ENCODE results near the gene GLIS1. TPM values are rescaled to one million over a fixed set of nuclear protein-coding genes. Genes with fewer than 3 reads are reported as not detected.

The GLIS1 gene
- total and polyA plus RNA-seq, 2 of the 8 experiments (the other 6 are each of a cell fraction or from before 2014, with no cell fraction given) = 0.15 to 0.22 TPM

GRCh38 chr1:53478502-53478818 is 260.5 kb downstream of the GLIS1 start (continued):
- no peak for TF ChIP-seq CHD7 (IDR thresholded peaks at IDR 0.05; ENCODE audit: insufficient replicate concordance, low read length)
- TF ChIP-seq EP300 (IDR thresholded peaks at IDR 0.05; ENCODE audit: borderline replicate concordance in 1 of 2, low read depth in 2 of 2, low read length in 2 of 2) = no peak
- no peak for TF ChIP-seq CREB1 (IDR thresholded peaks at IDR 0.05)
- TF ChIP-seq CTCF (IDR thresholded peaks at IDR 0.05; ENCODE audit: control extremely low read depth in 1 of 3, insufficient read depth in 1 of 3, low read depth in 1 of 3, low read length in 3 of 3) = no peak
- no peak for TF ChIP-seq POLR2AphosphoS5 (IDR thresholded peaks at IDR 0.05; ENCODE audit: low read depth, low read length)
- TF ChIP-seq GABPA (IDR thresholded peaks at IDR 0.05; ENCODE audit: borderline replicate concordance, insufficient read depth, low read length) = no peak
- TF ChIP-seq SRF (IDR thresholded peaks at IDR 0.05; ENCODE audit: low read depth, low read length) = no peak
- TF ChIP-seq TEAD4 (IDR thresholded peaks at IDR 0.05; ENCODE audit: low read depth, low read length) = no peak
- TF ChIP-seq TCF12 (IDR thresholded peaks at IDR 0.05; ENCODE audit: low read depth, low read length) = no peak
- TF ChIP-seq NANOG (IDR thresholded peaks at IDR 0.05; ENCODE audit: insufficient read depth, low read depth, low read length, poor library complexity, severe bottlenecking) = no peak

All from H1 (cell line).